Measurements from ENCODE around the gene MAMDC2.

- no peak for TF ChIP-seq CTCF (IDR thresholded peaks at IDR 0.05)
- TF ChIP-seq POLR2A (IDR thresholded peaks at IDR 0.05), result no peak
These were observed 37.5 kb downstream of the MAMDC2 start for GRCh38 chr9:70081120-70081495.
